Skeletal muscle tissue (tissue), 4 donors: ENCODE results near the gene C1QL4. TPM values are rescaled to one million over a fixed set of nuclear protein-coding genes. Genes with fewer than 3 reads are reported as not detected.
"Not testable (repeated sequence)": the region's sequence is repeated elsewhere in the genome, so short reads cannot be mapped to it uniquely, and the experiment has no call there.

Experiments used
- H3K27ac ChIP-seq: one replicate; pipeline ENCODE4 v1.7.0; 2013; ENCODE audit warnings: mild to moderate bottlenecking, low read depth, low read length, inconsistent platforms
- H3K27me3 ChIP-seq, 3 donors: one replicate each; pipeline ENCODE4 v1.7.0; 2013; ENCODE audit warnings: low read length in 3 of 3; ENCODE audit not compliant: control insufficient read depth in 3 of 3, insufficient read depth in 3 of 3
- H3K36me3 ChIP-seq, 3 donors: one replicate each; pipeline ENCODE4 v1.7.0; 2013; ENCODE audit warnings: low read length in 3 of 3; ENCODE audit not compliant: control insufficient read depth in 3 of 3, insufficient read depth in 3 of 3
- H3K4me1 ChIP-seq, 3 donors: one replicate each; pipeline ENCODE4 v1.7.0; 2013; ENCODE audit warnings: low read length in 3 of 3, mild to moderate bottlenecking in 3 of 3; ENCODE audit not compliant: control insufficient read depth in 3 of 3, insufficient read depth in 3 of 3
- H3K4me3 ChIP-seq, 3 donors: one replicate each; pipeline ENCODE4 v1.7.0; 2013; ENCODE audit warnings: low read length in 3 of 3
- H3K9ac ChIP-seq, 3 donors: one replicate each; pipeline ENCODE4 v1.7.0; 2013; ENCODE audit warnings: low read length in 3 of 3, mild to moderate bottlenecking in 3 of 3, moderate library complexity in 2 of 3, low read depth in 1 of 3
- H3K9me3 ChIP-seq, 3 donors: one replicate each; pipeline ENCODE4 v1.7.0; 2013; ENCODE audit warnings: low read length in 3 of 3; ENCODE audit not compliant: control insufficient read depth in 3 of 3
- total RNA-seq: library from RNA; depleted of rRNA; stranded (reverse); fragments of >200 nt; gene quantifications from one replicate; pipeline ENCODE4 v1.2.3, GENCODE V29; 2014
- donor health status: Osteomylitis.

The C1QL4 gene
- total RNA-seq, 1 donor from 2014 or later, result not detected

DNA sequence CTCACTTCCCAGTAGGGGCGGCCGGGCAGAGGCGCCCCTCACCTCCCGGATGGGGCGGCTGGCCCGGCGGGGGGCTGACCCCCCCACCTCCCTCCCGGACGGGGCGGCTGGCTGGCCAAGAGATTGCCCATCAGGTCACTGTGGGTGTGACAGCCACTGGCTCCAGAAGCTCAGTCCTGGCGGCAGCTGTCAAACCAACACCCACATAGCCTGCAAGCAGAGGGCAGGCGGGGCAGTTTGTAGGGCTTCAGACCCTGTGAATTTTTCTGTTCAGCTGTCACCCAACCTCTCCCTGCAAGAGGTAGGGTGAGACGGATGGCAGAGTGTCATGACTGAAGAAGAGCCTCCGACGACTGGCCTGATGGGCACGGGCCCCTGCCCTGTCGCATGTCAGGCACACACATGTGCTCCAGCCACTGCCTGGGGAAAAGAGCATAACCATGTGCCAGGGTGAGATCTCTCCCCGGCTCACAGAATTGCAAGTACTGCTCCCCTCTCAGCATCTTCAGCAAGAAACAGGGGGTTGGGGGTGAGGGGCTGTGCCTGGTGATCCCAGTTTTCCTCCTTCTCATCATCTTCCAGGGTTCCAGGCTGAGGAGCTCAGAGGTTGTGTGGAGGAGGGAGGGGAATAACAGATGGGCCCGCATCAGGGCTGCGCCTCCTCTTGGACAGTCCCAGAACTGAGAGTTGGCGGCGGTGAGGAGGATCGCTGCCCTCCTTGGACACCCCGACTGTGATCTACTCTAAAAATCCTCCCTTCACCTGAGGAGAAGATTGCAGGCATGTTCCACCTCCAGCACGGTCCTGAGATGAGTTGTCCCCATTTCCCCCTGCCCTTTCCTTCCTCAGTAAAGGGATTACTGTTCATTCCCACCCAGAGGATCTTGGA lies 53.2 kb downstream of the C1QL4 start:
- Histone ChIP-seq H3K36me3 (no peaks in the 10 kb centered on the region), H3K9ac (no peak overlapping the region), H3K27ac (no peak overlapping the region), H3K27me3 (peaks cover 8 to 22% (median 11%) of the 10 kb centered on the region in 3 donors), H3K9me3 (no peaks in the 10 kb centered on the region), H3K4me1 (no peaks in the 10 kb centered on the region), H3K4me3 (no peak overlapping the region)

GRCh38 chr12:49282740-49283375 lies 54.1 kb downstream of the C1QL4 start:
- peaks cover 8 to 21% (median 11%) of the 10 kb centered on the region in 3 donors for H3K27me3 ChIP-seq
- not testable (repeated sequence) for H3K36me3 ChIP-seq, H3K9ac ChIP-seq, H3K4me3 ChIP-seq, H3K27ac ChIP-seq, H3K4me1 ChIP-seq, H3K9me3 ChIP-seq

Other genes starting within 250 kb of the C1QL4 start
- 1.6 TPM for gene DHH, start 242.4 kb downstream of the C1QL4 start, total RNA-seq
- gene LMBR1L, start 226.3 kb downstream of the C1QL4 start, total RNA-seq, result 21.4 TPM
- gene TUBA1B, start 205.8 kb downstream of the C1QL4 start, total RNA-seq, result 674 TPM
- gene TUBA1A, start 148.1 kb downstream of the C1QL4 start, total RNA-seq, result 942 TPM
- gene TUBA1C, start 72.1 kb downstream of the C1QL4 start, total RNA-seq, result 34.4 TPM
- 2.6 TPM for gene PRPH, start 42.0 kb downstream of the C1QL4 start, total RNA-seq
- 3.1 TPM for gene TROAP, start 13.9 kb downstream of the C1QL4 start, total RNA-seq
- not detected for gene DNAJC22, start 9.7 kb upstream of the C1QL4 start, total RNA-seq
- 19.8 TPM for gene SPATS2, start 30.3 kb upstream of the C1QL4 start, total RNA-seq
- 0.52 TPM for gene KCNH3, start 201.8 kb upstream of the C1QL4 start, total RNA-seq
- 33.9 TPM for gene MCRS1, start 231.0 kb upstream of the C1QL4 start, total RNA-seq